WTC11 (cell line): ENCODE measurements around the gene BCAR3. TPM values are rescaled to one million over a fixed set of nuclear protein-coding genes. Genes with fewer than 3 reads are reported as not detected.

ENCODE experiments used
- ATAC-seq: fragments of 200-7000 bp; cut with Tn5 transposase; 2 replicates; pipeline ENCODE4 v1.10.0; 2021; ENCODE audit warnings: mild to moderate bottlenecking, moderate library complexity
- CTCF ChIA-PET: fragments of 300-600 bp; sonication (Branson Sonifier 250); formaldehyde crosslinking; loops from one replicate; lab custom pipeline; 2021; ENCODE audit warnings: antibody characterized with exemption; lab: Charles Lee
- POLR2A ChIA-PET: fragments of 350-600 bp; sonication (Branson Sonifier 250); formaldehyde crosslinking; loops from one replicate; lab custom pipeline; 2021; ENCODE audit warnings: antibody characterized with exemption; lab: Charles Lee
- DNase-seq: peaks from one replicate; pipeline ENCODE4 v3.0.0; 2021; ENCODE audit warnings: low spot score
- H3K27ac Mint-ChIP-seq: 2 replicates; pipeline ENCODE4 v1.8.0; 2021; ENCODE audit warnings: mixed read lengths
- H3K27me3 Mint-ChIP-seq: 2 replicates; pipeline ENCODE4 v1.8.0; 2021; ENCODE audit warnings: low read depth, mild to moderate bottlenecking, moderate library complexity, mixed read lengths
- H3K36me3 Mint-ChIP-seq: 2 replicates; pipeline ENCODE4 v1.8.0; 2021; ENCODE audit warnings: mixed read lengths
- H3K4me1 Mint-ChIP-seq: 2 replicates; pipeline ENCODE4 v1.8.0; 2022; ENCODE audit warnings: mixed read lengths
- H3K4me3 Mint-ChIP-seq: 2 replicates; pipeline ENCODE4 v1.8.0; 2021; ENCODE audit warnings: mild to moderate bottlenecking, moderate library complexity, mixed read lengths
- H3K9me3 Mint-ChIP-seq: 2 replicates; pipeline ENCODE4 v1.8.0; 2021; ENCODE audit warnings: mixed read lengths
- ATF1 ChIP-seq: sonication (generic); formaldehyde crosslinking; IDR thresholded peaks from 2 replicates; pipeline ENCODE4 v1.8.1; 2023; ENCODE audit warnings: mild to moderate bottlenecking, moderate library complexity, missing genetic modification reagents
- EMX1 ChIP-seq: fragments of 250-450 bp; sonication (Bioruptor Pico); IDR thresholded peaks from 2 replicates; pipeline ENCODE4 v1.8.0; 2021; ENCODE audit warnings: mild to moderate bottlenecking
- GRHL2 ChIP-seq: fragments of 250-450 bp; sonication (Bioruptor Pico); IDR thresholded peaks from 2 replicates; pipeline ENCODE4 v1.8.0; 2022; ENCODE audit warnings: mild to moderate bottlenecking, moderate library complexity; ENCODE audit not compliant: insufficient replicate concordance, severe bottlenecking
- JUN ChIP-seq: sonication (generic); formaldehyde crosslinking; IDR thresholded peaks from 2 replicates; pipeline ENCODE4 v1.8.0; 2023; ENCODE audit warnings: mild to moderate bottlenecking, missing genetic modification reagents
- KAT7 ChIP-seq: sonication (generic); formaldehyde crosslinking; IDR thresholded peaks from 2 replicates; pipeline ENCODE4 v1.8.1; 2023; ENCODE audit warnings: missing genetic modification reagents, mild to moderate bottlenecking, borderline replicate concordance
- MYBL2 ChIP-seq: sonication (generic); formaldehyde crosslinking; IDR thresholded peaks from 2 replicates; pipeline ENCODE4 v1.8.1; 2023; ENCODE audit warnings: mild to moderate bottlenecking, moderate library complexity, missing genetic modification reagents
- NR2C2 ChIP-seq: sonication (generic); formaldehyde crosslinking; IDR thresholded peaks from 2 replicates; pipeline ENCODE4 v1.8.0; 2022; ENCODE audit warnings: mild to moderate bottlenecking, missing genetic modification reagents
- PRRX2 ChIP-seq: fragments of 250-450 bp; sonication (Bioruptor Pico); IDR thresholded peaks from 2 replicates; pipeline ENCODE4 v1.8.0; 2021; ENCODE audit warnings: mild to moderate bottlenecking
- RORB ChIP-seq: fragments of 250-450 bp; sonication (Bioruptor Pico); IDR thresholded peaks from 2 replicates; pipeline ENCODE4 v1.9.0; 2021; ENCODE audit warnings: mild to moderate bottlenecking
- TEAD1 ChIP-seq: sonication (generic); formaldehyde crosslinking; IDR thresholded peaks from 2 replicates; pipeline ENCODE4 v1.8.0; 2022; ENCODE audit warnings: mild to moderate bottlenecking, missing genetic modification reagents
- TP53 ChIP-seq: sonication (generic); formaldehyde crosslinking; IDR thresholded peaks from 2 replicates; pipeline ENCODE4 v1.8.1; 2023; ENCODE audit warnings: mild to moderate bottlenecking, missing genetic modification reagents
- ZNF263 ChIP-seq: sonication (generic); formaldehyde crosslinking; IDR thresholded peaks from 2 replicates; pipeline ENCODE4 v1.8.1; 2022; ENCODE audit warnings: low read depth, mild to moderate bottlenecking, moderate library complexity, missing genetic modification reagents
- ZNF396 ChIP-seq: fragments of 250-450 bp; sonication (Bioruptor Pico); IDR thresholded peaks from 2 replicates; pipeline ENCODE4 v1.8.0; 2021; ENCODE audit warnings: mild to moderate bottlenecking, moderate library complexity, borderline replicate concordance
- ZNF423 ChIP-seq: fragments of 250-450 bp; sonication (Bioruptor Pico); IDR thresholded peaks from 2 replicates; pipeline ENCODE4 v2.1.2; 2022; ENCODE audit warnings: mild to moderate bottlenecking, moderate library complexity
- total RNA-seq: library from RNA; stranded (reverse); gene quantifications from 3 replicates; pipeline ENCODE4 v1.2.3, GENCODE V29; 2021
- TF ChIP-seq, protein P1 (sequence below): fragments of 250-450 bp; sonication (Bioruptor Pico); IDR thresholded peaks from 2 replicates; pipeline ENCODE4 v2.1.2; 2022; ENCODE audit warnings: mild to moderate bottlenecking, moderate library complexity
- TF ChIP-seq, protein P2 (sequence below): sonication (generic); formaldehyde crosslinking; IDR thresholded peaks from 2 replicates; pipeline ENCODE4 v1.8.0; 2022; ENCODE audit warnings: missing genetic modification reagents
- TF ChIP-seq, protein P3 (sequence below): sonication (generic); formaldehyde crosslinking; IDR thresholded peaks from 2 replicates; pipeline ENCODE4 v1.8.0; 2023; ENCODE audit warnings: missing genetic modification reagents, mild to moderate bottlenecking, borderline replicate concordance
- TF ChIP-seq, protein P4 (sequence below): fragments of 250-450 bp; sonication (Bioruptor Pico); conservative IDR thresholded peaks from 2 replicates; pipeline ENCODE4 v1.9.0; 2021; ENCODE audit warnings: mild to moderate bottlenecking

The BCAR3 gene
- total RNA-seq, 1 experiment from 2014 or later, result 14.8 TPM

DNA sequence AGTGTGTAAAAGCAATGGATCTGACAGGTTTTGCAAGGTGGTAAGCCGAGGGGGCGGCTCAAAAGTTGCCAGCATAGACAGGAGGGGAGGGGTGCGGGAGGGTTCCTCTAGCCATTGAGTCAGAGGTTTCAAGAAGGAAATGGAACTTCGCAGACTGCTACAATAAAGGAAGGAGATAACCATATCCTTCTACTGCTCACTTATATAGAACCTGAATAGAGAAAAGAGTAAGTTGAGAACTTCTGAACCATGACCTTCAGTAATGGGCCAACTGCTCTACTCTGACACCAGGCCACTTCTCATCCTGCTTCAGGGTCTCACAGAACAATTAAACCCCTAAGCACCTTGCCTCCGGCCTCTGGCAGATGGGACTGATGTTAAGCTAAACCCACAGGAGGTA lies 26.3 kb upstream of the BCAR3 start:
- Mint-ChIP-seq H3K36me3 (no peaks in the 10 kb centered on the region), H3K27me3 (no peaks in the 10 kb centered on the region), H3K4me3 (no peak overlapping the region), H3K27ac (no peak overlapping the region), H3K4me1 (peaks cover 15% of the 10 kb centered on the region), H3K9me3 (no peaks in the 10 kb centered on the region)
- POLR2A ChIA-PET, result no interaction called here
- DNase-seq (no peak), ATAC-seq (no peak)
- CTCF ChIA-PET, result interaction anchor here (1.3 kb wide), 1 partner anchor 78 kb away, joined by 3 read pairs; no protein-coding TSS in a partner anchor
- TF ChIP-seq, protein P1, sequence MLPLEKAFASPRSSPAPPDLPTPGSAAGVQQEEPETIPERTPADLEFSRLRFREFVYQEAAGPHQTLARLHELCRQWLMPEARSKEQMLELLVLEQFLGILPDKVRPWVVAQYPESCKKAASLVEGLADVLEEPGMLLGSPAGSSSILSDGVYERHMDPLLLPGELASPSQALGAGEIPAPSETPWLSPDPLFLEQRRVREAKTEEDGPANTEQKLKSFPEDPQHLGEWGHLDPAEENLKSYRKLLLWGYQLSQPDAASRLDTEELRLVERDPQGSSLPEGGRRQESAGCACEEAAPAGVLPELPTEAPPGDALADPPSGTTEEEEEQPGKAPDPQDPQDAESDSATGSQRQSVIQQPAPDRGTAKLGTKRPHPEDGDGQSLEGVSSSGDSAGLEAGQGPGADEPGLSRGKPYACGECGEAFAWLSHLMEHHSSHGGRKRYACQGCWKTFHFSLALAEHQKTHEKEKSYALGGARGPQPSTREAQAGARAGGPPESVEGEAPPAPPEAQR (CRISPR knock-in tag), result no peak
- TF ChIP-seq EMX1 (CRISPR knock-in tag) (no peak), RORB (CRISPR knock-in tag) (no peak), JUN (CRISPR knock-in tag) (no peak), KAT7 (CRISPR knock-in tag) (no peak), GRHL2 (CRISPR knock-in tag) (no peak), ATF1 (CRISPR knock-in tag) (no peak), PRRX2 (CRISPR knock-in tag) (no peak), TEAD1 (no peak), ZNF263 (CRISPR knock-in tag) (no peak)
- TF ChIP-seq, protein P2, sequence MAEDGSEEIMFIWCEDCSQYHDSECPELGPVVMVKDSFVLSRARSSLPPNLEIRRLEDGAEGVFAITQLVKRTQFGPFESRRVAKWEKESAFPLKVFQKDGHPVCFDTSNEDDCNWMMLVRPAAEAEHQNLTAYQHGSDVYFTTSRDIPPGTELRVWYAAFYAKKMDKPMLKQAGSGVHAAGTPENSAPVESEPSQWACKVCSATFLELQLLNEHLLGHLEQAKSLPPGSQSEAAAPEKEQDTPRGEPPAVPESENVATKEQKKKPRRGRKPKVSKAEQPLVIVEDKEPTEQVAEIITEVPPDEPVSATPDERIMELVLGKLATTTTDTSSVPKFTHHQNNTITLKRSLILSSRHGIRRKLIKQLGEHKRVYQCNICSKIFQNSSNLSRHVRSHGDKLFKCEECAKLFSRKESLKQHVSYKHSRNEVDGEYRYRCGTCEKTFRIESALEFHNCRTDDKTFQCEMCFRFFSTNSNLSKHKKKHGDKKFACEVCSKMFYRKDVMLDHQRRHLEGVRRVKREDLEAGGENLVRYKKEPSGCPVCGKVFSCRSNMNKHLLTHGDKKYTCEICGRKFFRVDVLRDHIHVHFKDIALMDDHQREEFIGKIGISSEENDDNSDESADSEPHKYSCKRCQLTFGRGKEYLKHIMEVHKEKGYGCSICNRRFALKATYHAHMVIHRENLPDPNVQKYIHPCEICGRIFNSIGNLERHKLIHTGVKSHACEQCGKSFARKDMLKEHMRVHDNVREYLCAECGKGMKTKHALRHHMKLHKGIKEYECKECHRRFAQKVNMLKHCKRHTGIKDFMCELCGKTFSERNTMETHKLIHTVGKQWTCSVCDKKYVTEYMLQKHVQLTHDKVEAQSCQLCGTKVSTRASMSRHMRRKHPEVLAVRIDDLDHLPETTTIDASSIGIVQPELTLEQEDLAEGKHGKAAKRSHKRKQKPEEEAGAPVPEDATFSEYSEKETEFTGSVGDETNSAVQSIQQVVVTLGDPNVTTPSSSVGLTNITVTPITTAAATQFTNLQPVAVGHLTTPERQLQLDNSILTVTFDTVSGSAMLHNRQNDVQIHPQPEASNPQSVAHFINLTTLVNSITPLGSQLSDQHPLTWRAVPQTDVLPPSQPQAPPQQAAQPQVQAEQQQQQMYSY (CRISPR knock-in tag), result no peak
- TF ChIP-seq, protein P3, sequence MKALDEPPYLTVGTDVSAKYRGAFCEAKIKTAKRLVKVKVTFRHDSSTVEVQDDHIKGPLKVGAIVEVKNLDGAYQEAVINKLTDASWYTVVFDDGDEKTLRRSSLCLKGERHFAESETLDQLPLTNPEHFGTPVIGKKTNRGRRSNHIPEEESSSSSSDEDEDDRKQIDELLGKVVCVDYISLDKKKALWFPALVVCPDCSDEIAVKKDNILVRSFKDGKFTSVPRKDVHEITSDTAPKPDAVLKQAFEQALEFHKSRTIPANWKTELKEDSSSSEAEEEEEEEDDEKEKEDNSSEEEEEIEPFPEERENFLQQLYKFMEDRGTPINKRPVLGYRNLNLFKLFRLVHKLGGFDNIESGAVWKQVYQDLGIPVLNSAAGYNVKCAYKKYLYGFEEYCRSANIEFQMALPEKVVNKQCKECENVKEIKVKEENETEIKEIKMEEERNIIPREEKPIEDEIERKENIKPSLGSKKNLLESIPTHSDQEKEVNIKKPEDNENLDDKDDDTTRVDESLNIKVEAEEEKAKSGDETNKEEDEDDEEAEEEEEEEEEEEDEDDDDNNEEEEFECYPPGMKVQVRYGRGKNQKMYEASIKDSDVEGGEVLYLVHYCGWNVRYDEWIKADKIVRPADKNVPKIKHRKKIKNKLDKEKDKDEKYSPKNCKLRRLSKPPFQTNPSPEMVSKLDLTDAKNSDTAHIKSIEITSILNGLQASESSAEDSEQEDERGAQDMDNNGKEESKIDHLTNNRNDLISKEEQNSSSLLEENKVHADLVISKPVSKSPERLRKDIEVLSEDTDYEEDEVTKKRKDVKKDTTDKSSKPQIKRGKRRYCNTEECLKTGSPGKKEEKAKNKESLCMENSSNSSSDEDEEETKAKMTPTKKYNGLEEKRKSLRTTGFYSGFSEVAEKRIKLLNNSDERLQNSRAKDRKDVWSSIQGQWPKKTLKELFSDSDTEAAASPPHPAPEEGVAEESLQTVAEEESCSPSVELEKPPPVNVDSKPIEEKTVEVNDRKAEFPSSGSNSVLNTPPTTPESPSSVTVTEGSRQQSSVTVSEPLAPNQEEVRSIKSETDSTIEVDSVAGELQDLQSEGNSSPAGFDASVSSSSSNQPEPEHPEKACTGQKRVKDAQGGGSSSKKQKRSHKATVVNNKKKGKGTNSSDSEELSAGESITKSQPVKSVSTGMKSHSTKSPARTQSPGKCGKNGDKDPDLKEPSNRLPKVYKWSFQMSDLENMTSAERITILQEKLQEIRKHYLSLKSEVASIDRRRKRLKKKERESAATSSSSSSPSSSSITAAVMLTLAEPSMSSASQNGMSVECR, result no peak
- TF ChIP-seq, protein P4, sequence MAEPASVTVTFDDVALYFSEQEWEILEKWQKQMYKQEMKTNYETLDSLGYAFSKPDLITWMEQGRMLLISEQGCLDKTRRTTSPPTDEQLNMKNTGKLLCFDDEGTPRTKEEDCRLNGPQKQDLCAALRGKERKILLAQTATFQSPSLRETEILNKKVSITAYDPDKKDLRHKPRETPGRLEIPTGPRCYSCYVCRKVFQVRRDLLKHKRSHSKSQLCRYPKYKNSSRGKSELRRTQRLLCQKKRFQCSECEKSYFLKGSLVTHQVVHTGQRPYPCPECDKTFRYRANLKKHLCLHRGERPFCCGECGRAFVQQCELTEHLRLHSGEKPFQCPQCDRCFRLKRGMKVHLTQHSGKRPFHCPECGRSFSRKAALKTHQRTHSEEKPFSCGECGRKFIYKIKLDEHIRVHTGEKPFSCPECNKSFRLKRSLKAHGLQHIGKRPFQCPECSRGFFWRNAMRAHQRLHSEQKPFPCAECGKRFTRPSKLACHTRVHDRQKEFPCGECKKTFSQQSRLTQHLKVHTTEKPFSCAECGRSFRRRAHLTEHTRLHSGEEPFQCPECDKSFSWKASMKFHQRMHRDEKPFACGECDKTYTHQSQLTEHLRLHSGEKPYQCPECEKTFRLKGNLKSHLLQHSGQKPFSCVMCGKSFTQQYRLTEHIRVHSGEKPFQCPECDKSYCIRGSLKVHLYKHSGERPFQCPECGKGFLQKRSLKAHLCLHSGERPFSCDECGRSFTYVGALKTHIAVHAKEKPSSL, result no peak
- TF ChIP-seq, all 79 proteins: peak for 0

DNA sequence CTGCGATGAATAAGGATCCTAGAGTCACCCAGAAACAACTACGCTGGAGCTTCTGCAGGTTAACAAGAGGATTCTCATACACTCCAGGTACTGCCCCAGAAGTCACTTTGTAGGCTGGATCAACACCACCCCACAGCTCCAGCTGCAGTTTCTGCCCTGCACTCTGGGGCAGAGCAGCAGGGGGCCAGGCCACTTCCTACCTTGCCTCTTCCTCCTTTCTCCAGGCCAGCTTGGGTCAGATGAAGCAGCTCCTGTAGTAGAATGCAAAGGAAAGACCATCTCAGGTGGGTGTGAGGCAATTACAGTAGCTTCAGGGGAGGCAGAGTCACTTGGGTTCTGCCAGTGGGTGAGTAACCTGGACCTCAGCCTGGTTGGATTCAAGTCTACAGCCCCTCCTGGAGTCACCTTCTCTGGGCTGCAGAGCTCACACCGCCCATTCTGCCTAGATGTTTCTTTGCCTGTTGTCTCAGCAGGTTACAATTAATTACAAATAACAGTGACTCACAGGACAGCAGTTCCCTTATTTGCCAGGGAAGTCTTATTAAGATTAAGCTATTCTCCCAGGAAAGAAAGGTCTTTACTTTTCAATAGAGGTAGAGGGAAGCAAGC lies 24.4 kb upstream of the BCAR3 start:
- DNase-seq, result no peak
- no peaks in the 10 kb centered on the region for H3K27me3 Mint-ChIP-seq
- H3K9me3 Mint-ChIP-seq, result no peaks in the 10 kb centered on the region
- peak; percentile 35 for ATAC-seq
- H3K4me1 Mint-ChIP-seq, result peaks cover 17% of the 10 kb centered on the region
- ChIA-PET POLR2A (no interaction called here), CTCF (interaction anchor here (0.6 to 2.9 kb wide), 6 partner anchors 9 to 138 kb away, joined by 3 to 16 read pairs (median 6); no protein-coding TSS in a partner anchor)
- H3K4me3 Mint-ChIP-seq, result no peak overlapping the region
- TF ChIP-seq NR2C2 (CRISPR knock-in tag) (no peak), MYBL2 (CRISPR knock-in tag) (no peak), ZNF396 (CRISPR knock-in tag) (no peak), TP53 (no peak), ZNF423 (peak; percentile 20; the same call in 1 of the 2 replicates)
- TF ChIP-seq, protein P3, result no peak
- H3K36me3 Mint-ChIP-seq, result no peaks in the 10 kb centered on the region
- H3K27ac Mint-ChIP-seq, result no peak overlapping the region
